Measurements from ENCODE around the gene LMAN1L.

The LMAN1L gene

GRCh38 chr15:74815961-74816360 is 3.3 kb downstream of the LMAN1L start:
- no peak overlapping the region for H3K9ac ChIP-seq (ENCODE audit: low read length)
- TF ChIP-seq EZH2phosphoT487 (conservative IDR thresholded peaks at IDR 0.05; ENCODE audit: low read length), result no peak
- TF ChIP-seq, protein P1, sequence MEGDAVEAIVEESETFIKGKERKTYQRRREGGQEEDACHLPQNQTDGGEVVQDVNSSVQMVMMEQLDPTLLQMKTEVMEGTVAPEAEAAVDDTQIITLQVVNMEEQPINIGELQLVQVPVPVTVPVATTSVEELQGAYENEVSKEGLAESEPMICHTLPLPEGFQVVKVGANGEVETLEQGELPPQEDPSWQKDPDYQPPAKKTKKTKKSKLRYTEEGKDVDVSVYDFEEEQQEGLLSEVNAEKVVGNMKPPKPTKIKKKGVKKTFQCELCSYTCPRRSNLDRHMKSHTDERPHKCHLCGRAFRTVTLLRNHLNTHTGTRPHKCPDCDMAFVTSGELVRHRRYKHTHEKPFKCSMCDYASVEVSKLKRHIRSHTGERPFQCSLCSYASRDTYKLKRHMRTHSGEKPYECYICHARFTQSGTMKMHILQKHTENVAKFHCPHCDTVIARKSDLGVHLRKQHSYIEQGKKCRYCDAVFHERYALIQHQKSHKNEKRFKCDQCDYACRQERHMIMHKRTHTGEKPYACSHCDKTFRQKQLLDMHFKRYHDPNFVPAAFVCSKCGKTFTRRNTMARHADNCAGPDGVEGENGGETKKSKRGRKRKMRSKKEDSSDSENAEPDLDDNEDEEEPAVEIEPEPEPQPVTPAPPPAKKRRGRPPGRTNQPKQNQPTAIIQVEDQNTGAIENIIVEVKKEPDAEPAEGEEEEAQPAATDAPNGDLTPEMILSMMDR (IDR thresholded peaks at IDR 0.05; ENCODE audit: insufficient read depth, low read length, poor library complexity, severe bottlenecking), result no peak
- H3K36me3 ChIP-seq (ENCODE audit: low read length), result no peaks in the 10 kb centered on the region
- no peaks in the 10 kb centered on the region for H3K79me2 ChIP-seq (ENCODE audit: insufficient read depth, low read length)
- no peaks in the 10 kb centered on the region for H3K9me3 ChIP-seq (ENCODE audit: insufficient read depth, low read length)
- H3K4me2 ChIP-seq (ENCODE audit: low read depth, low read length, poor library complexity, severe bottlenecking), result no peak overlapping the region
- no peaks in the 10 kb centered on the region for H3K9me2 ChIP-seq (replicated peaks; ENCODE audit: insufficient read depth, low read length)
- no peak overlapping the region for H2AFZ ChIP-seq (ENCODE audit: low read depth, low read length, severe bottlenecking)
- no peak overlapping the region for H3K4me3 ChIP-seq (ENCODE audit: insufficient read depth, low read length, poor library complexity, severe bottlenecking)
- no peaks in the 10 kb centered on the region for H3K27me3 ChIP-seq (ENCODE audit: low read length)
- no peaks in the 10 kb centered on the region for H3F3A ChIP-seq (ENCODE audit: insufficient read depth)
- no peak overlapping the region for H3K27ac ChIP-seq (ENCODE audit: low read depth, low read length)
- no peaks in the 10 kb centered on the region for H4K20me1 ChIP-seq (ENCODE audit: low read depth, low read length)

DNA sequence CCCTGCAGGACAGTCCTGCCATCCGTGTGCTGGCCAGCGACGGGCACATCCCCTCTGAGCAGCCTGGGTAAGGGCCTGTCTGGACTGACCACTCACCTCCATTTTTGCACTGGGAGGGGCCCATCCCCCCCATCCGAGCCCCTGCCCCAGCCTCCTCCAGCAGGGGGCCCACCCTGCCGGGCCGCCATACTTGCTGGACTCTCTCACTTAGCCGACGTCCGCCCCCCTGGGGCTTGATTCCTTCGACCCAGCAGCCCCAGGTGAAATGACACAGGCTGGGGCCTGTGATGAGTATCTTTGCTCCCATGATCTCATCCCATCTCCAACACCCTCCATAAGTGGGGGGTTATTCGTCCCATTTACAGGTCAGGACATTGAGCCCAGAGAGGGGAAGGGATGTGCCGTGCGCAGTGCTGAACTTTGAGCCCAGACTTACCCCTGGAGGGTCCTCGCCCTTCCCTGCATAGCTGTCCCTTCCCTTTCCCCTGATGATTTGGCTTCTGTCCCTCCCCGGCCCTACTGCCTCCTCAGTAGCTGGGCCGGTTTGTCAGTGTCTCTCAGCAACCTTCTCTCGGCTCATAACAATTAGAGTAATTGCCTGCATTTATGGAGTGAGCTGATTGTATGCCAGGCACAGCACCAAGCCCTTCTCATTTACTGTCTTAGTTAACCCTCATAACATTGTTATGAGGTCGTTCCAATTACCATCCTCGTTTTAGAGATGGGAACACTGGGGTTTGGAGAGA is 4.2 kb downstream of the LMAN1L start:
- no peak overlapping the region for H3K4me2 ChIP-seq (ENCODE audit: low read depth, low read length, poor library complexity, severe bottlenecking)

DNA sequence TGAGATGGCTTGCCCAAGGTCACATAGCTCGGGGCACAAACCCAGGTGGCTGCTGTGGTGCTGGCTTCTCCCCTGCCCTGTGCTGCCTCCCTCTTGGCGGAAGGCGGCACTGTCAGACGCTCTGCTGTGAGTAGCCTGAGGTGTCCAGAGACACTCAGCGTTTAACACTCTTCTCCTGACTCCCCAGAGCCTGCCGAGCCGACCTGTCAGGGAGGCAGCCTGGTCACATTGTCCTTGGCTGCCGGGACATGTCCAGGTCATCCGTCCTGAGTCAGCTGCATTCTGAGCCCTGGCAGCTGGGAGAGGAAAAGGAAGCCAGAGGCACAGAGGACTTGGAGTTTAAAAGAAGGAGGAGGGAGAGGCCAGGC is 4.7 kb downstream of the LMAN1L start:
- Histone ChIP-seq H3K4me2 (ENCODE audit: low read depth, low read length, poor library complexity, severe bottlenecking) (no peak overlapping the region), H4K20me1 (ENCODE audit: low read depth, low read length) (no peaks in the 10 kb centered on the region), H3K9me2 (replicated peaks; ENCODE audit: insufficient read depth, low read length) (no peaks in the 10 kb centered on the region), H3K36me3 (ENCODE audit: low read length) (no peaks in the 10 kb centered on the region), H3K27me3 (ENCODE audit: low read length) (no peaks in the 10 kb centered on the region), H3K9ac (ENCODE audit: low read length) (no peak overlapping the region), H3K27ac (ENCODE audit: low read depth, low read length) (no peak overlapping the region), H3K4me3 (ENCODE audit: insufficient read depth, low read length, poor library complexity, severe bottlenecking) (no peak overlapping the region), H2AFZ (ENCODE audit: low read depth, low read length, severe bottlenecking) (no peak overlapping the region), H3F3A (ENCODE audit: insufficient read depth) (no peaks in the 10 kb centered on the region), H3K9me3 (ENCODE audit: insufficient read depth, low read length) (no peaks in the 10 kb centered on the region), H3K79me2 (ENCODE audit: insufficient read depth, low read length) (no peaks in the 10 kb centered on the region)
- TF ChIP-seq, protein P1 (IDR thresholded peaks at IDR 0.05; ENCODE audit: insufficient read depth, low read length, poor library complexity, severe bottlenecking), result no peak
- no peak for TF ChIP-seq EZH2phosphoT487 (conservative IDR thresholded peaks at IDR 0.05; ENCODE audit: low read length)

More for the DNA sequence above, 4.2 kb downstream of the LMAN1L start:
- Histone ChIP-seq H3F3A (ENCODE audit: insufficient read depth) (no peaks in the 10 kb centered on the region), H3K4me3 (ENCODE audit: insufficient read depth, low read length, poor library complexity, severe bottlenecking) (no peak overlapping the region), H4K20me1 (ENCODE audit: low read depth, low read length) (no peaks in the 10 kb centered on the region), H3K9me2 (replicated peaks; ENCODE audit: insufficient read depth, low read length) (no peaks in the 10 kb centered on the region), H3K27ac (ENCODE audit: low read depth, low read length) (no peak overlapping the region), H3K9me3 (ENCODE audit: insufficient read depth, low read length) (no peaks in the 10 kb centered on the region), H3K9ac (ENCODE audit: low read length) (no peak overlapping the region), H3K36me3 (ENCODE audit: low read length) (no peaks in the 10 kb centered on the region), H3K79me2 (ENCODE audit: insufficient read depth, low read length) (no peaks in the 10 kb centered on the region), H2AFZ (ENCODE audit: low read depth, low read length, severe bottlenecking) (no peak overlapping the region), H3K27me3 (ENCODE audit: low read length) (no peaks in the 10 kb centered on the region)
- no peak for TF ChIP-seq EZH2phosphoT487 (conservative IDR thresholded peaks at IDR 0.05; ENCODE audit: low read length)
- TF ChIP-seq, protein P1 (IDR thresholded peaks at IDR 0.05; ENCODE audit: insufficient read depth, low read length, poor library complexity, severe bottlenecking), result no peak

All from SU-DHL-6 (cell line).